ENCODE results near the gene HAUS7.
"Not testable (repeated sequence)": the region's sequence is repeated elsewhere in the genome, so short reads cannot be mapped to it uniquely, and the experiment has no call there.

GRCh38 chrX:153404333-153404732, 66.0 kb downstream of the HAUS7 start:
- not testable (repeated sequence) for TF ChIP-seq CTCF (IDR thresholded peaks at IDR 0.05; ENCODE audit: control extremely low read depth in 1 of 3, insufficient read depth in 1 of 3, low read depth in 1 of 3, low read length in 3 of 3); ZNF274 (IDR thresholded peaks at IDR 0.05; ENCODE audit: borderline replicate concordance, extremely low read depth, low read length); ATF2 (IDR thresholded peaks at IDR 0.05; ENCODE audit: low read length); TEAD4 (IDR thresholded peaks at IDR 0.05; ENCODE audit: low read depth, low read length); EZH2 (IDR thresholded peaks at IDR 0.05; ENCODE audit: low read depth, low read length, severe bottlenecking); BACH1 (IDR thresholded peaks at IDR 0.05; ENCODE audit: low read length); EP300 (IDR thresholded peaks at IDR 0.05; ENCODE audit: borderline replicate concordance in 1 of 2, low read depth in 2 of 2, low read length in 2 of 2); MAX (IDR thresholded peaks at IDR 0.05); POLR2AphosphoS5 (IDR thresholded peaks at IDR 0.05; ENCODE audit: low read depth, low read length); POLR2A (IDR thresholded peaks at IDR 0.05; ENCODE audit: control extremely low read depth in 1 of 2, low read depth in 2 of 2, low read length in 2 of 2); PHF8 (conservative IDR thresholded peaks at IDR 0.05; ENCODE audit: low read depth, low read length)
